HG02852 (cell line): ENCODE results near the gene TMEM119.
"Not testable (repeated sequence)": the region's sequence is repeated elsewhere in the genome, so short reads cannot be mapped to it uniquely, and the experiment has no call there.

ENCODE experiments used
- ATAC-seq: cut with Tn5 transposase; IDR thresholded peaks from one replicate; pipeline ENCODE4 v1.9.1; 2021; ENCODE audit warnings: mild to moderate bottlenecking, moderate library complexity; ENCODE audit not compliant: unreplicated experiment

TMEM119 gene

GRCh38 chr12:108602976-108603704 lies 5.3 kb upstream of the TMEM119 start:
- ATAC-seq: no peak

- ATAC-seq: no peak
Measured at GRCh38 chr12:108602209-108602705, 4.4 kb upstream of the TMEM119 start.

- no peak for ATAC-seq
Measured at GRCh38 chr12:108600702-108601007, 2.8 kb upstream of the TMEM119 start.

GRCh38 chr12:108599948-108600701 lies 2.2 kb upstream of the TMEM119 start:
- no peak for ATAC-seq

GRCh38 chr12:108599541-108599940 lies 1.7 kb upstream of the TMEM119 start:
- ATAC-seq: no peak

GRCh38 chr12:108598553-108599250 lies 818 bp upstream of the TMEM119 start:
- ATAC-seq: no peak

- ATAC-seq: no peak
Measured at GRCh38 chr12:108596854-108597558, 878 bp downstream of the TMEM119 start.

- ATAC-seq: no peak
Measured at GRCh38 chr12:108595711-108596647, 1.9 kb downstream of the TMEM119 start.

- no peak for ATAC-seq
Measured at GRCh38 chr12:108594960-108595710, 2.7 kb downstream of the TMEM119 start.

GRCh38 chr12:108594323-108594903 lies 3.5 kb downstream of the TMEM119 start:
- no peak for ATAC-seq

- no peak for ATAC-seq
Measured at GRCh38 chr12:108592033-108592909, 5.6 kb downstream of the TMEM119 start.

- ATAC-seq: no peak
Measured at GRCh38 chr12:108591267-108591980, 6.5 kb downstream of the TMEM119 start.

GRCh38 chr12:108590463-108590862 lies 7.4 kb downstream of the TMEM119 start:
- ATAC-seq: not testable (repeated sequence)

GRCh38 chr12:108589840-108590229 lies 8.0 kb downstream of the TMEM119 start:
- ATAC-seq: no peak

- no peak for ATAC-seq
Measured at GRCh38 chr12:108589028-108589839, 8.7 kb downstream of the TMEM119 start.

GRCh38 chr12:108587826-108588225 lies 10.1 kb downstream of the TMEM119 start:
- no peak for ATAC-seq
